DOHH2 (cell line): ENCODE measurements around the gene PACRG.

Experiments
- H3F3A ChIP-seq: fragments of 200-600 bp; sonication (generic), shearing (Covaris generic); 2 replicates; pipeline ENCODE4 v1.6.0; 2016; ENCODE audit warnings: antibody characterized with exemption, mild to moderate bottlenecking; ENCODE audit not compliant: control insufficient read depth, insufficient read depth
- H3K27ac ChIP-seq: fragments of 200-600 bp; sonication (generic); 2 replicates; pipeline ENCODE4 v1.5.1; 2014; ENCODE audit warnings: low read depth, mild to moderate bottlenecking, low read length, moderate library complexity
- H3K27me3 ChIP-seq: fragments of 200-600 bp; sonication (generic); 2 replicates; pipeline ENCODE4 v1.6.1; 2014; ENCODE audit warnings: mild to moderate bottlenecking, low read length, mixed read lengths; ENCODE audit not compliant: control insufficient read depth
- H3K36me3 ChIP-seq: fragments of 200-600 bp; sonication (generic); 2 replicates; pipeline ENCODE4 v1.6.1; 2014; ENCODE audit warnings: mild to moderate bottlenecking, low read length, moderate library complexity, mixed read lengths; ENCODE audit not compliant: control insufficient read depth
- H3K4me1 ChIP-seq: fragments of 200-600 bp; sonication (generic); 2 replicates; pipeline ENCODE4 v1.6.1; 2014; ENCODE audit warnings: mild to moderate bottlenecking, low read length, mixed read lengths; ENCODE audit not compliant: control insufficient read depth
- H3K4me2 ChIP-seq: fragments of 200-600 bp; sonication (generic); 2 replicates; pipeline ENCODE4 v1.6.0; 2014; ENCODE audit warnings: mild to moderate bottlenecking, low read length, moderate library complexity
- H3K4me3 ChIP-seq: fragments of 200-600 bp; sonication (generic); 2 replicates; pipeline ENCODE4 v1.5.1; 2014; ENCODE audit warnings: mild to moderate bottlenecking, low read length, mixed read lengths
- H3K79me2 ChIP-seq: fragments of 200-600 bp; sonication (generic); 2 replicates; pipeline ENCODE4 v1.6.1; 2014; ENCODE audit warnings: mild to moderate bottlenecking, low read length, mixed read lengths; ENCODE audit not compliant: control insufficient read depth
- H3K9me2 ChIP-seq: fragments of 200-600 bp; sonication (generic); replicated peaks from 2 replicates; pipeline ENCODE4 v1.6.1; 2014; ENCODE audit warnings: mild to moderate bottlenecking, low read length, mixed read lengths; ENCODE audit not compliant: control insufficient read depth
- H3K9me3 ChIP-seq: fragments of 200-600 bp; sonication (generic); 2 replicates; pipeline ENCODE4 v1.6.1; 2014; ENCODE audit warnings: antibody characterized with exemption, low read length, mixed read lengths; ENCODE audit not compliant: control insufficient read depth, insufficient read depth
- H4K20me1 ChIP-seq: fragments of 200-600 bp; sonication (generic); 2 replicates; pipeline ENCODE4 v1.6.0; 2014; ENCODE audit warnings: low read depth, mild to moderate bottlenecking, antibody characterized with exemption, low read length, moderate library complexity; ENCODE audit not compliant: control insufficient read depth, insufficient read depth
- CTCF ChIP-seq: fragments of 200-600 bp; sonication (generic); IDR thresholded peaks from one replicate; pipeline ENCODE4 v1.5.1; 2014; ENCODE audit warnings: antibody characterized with exemption, mild to moderate bottlenecking, low read depth, low read length; ENCODE audit not compliant: poor library complexity, severe bottlenecking
- EZH2phosphoT487 ChIP-seq: fragments of 200-600 bp; sonication (generic); IDR thresholded peaks from 2 replicates; pipeline ENCODE4 v1.6.1; 2017; ENCODE audit warnings: borderline replicate concordance, mild to moderate bottlenecking, antibody characterized with exemption, low read length, moderate library complexity, mixed read lengths

The PACRG gene

DNA sequence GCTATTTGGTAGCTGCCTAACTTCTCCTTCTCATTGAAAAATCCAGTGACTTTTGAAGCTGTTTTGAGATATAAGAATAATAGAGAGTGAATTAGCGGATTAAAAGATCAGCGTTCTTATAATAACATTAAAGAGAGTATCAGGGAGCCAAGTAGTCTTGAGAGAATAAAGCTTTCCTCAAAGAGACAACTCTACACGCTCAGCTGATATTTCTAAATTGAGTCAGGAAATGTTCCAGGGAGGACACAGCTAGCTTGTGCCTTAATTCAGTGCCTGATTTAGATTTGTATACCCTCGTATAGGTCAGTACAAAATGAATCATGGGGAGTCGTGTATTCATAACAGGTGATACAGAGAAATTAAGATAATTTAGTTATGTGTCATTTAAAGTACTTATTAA is 611.7 kb downstream of the PACRG start:
- TF ChIP-seq CTCF (no peak), EZH2phosphoT487 (no peak)
- Histone ChIP-seq H3K9me3 (no peaks in the 10 kb centered on the region), H3F3A (no peaks in the 10 kb centered on the region), H4K20me1 (no peaks in the 10 kb centered on the region), H3K27me3 (no peaks in the 10 kb centered on the region), H3K4me3 (no peak overlapping the region), H3K4me2 (no peak overlapping the region), H3K4me1 (no peaks in the 10 kb centered on the region), H3K79me2 (no peaks in the 10 kb centered on the region), H3K36me3 (no peaks in the 10 kb centered on the region), H3K9me2 (no peaks in the 10 kb centered on the region), H3K27ac (no peak overlapping the region)

DNA sequence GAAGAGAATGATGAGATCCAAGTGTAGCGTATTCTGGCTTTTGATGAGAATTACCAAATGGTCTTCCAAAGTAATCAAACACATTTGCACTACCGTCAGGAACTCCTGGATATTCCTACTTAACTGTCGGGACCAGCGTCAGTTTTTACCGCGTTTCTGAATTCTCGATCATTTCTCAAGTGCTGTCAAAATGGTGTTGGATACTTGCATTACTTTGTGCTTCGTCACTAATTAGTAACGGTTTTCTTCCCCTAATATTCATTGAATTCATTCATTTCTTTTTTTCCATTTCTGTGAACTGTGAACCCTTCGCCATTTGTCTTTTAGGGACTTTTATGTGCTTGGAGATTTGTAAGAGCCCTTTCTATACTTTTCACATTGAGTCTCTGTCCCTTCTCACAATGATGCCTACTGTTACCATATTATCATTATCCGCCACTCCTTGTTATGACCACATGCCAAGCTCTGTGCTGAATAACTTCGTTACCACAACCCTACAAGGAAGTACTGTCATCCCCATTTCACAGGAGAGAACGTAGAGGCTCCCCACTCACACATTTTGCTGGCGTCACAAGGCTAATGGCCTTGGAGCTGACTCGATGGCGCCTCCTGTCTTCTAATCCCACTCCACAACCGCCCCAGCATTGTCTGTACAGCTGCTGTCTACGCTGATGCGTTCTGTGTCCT is 612.6 kb downstream of the PACRG start:
- no peaks in the 10 kb centered on the region for H4K20me1 ChIP-seq
- TF ChIP-seq CTCF, result no peak
- TF ChIP-seq EZH2phosphoT487, result no peak
- H3K4me1 ChIP-seq, result no peaks in the 10 kb centered on the region
- H3K9me2 ChIP-seq, result no peaks in the 10 kb centered on the region
- H3F3A ChIP-seq, result no peaks in the 10 kb centered on the region
- H3K9me3 ChIP-seq, result no peaks in the 10 kb centered on the region
- H3K4me2 ChIP-seq, result no peak overlapping the region
- H3K4me3 ChIP-seq, result no peak overlapping the region
- no peak overlapping the region for H3K27ac ChIP-seq
- no peaks in the 10 kb centered on the region for H3K27me3 ChIP-seq
- no peaks in the 10 kb centered on the region for H3K79me2 ChIP-seq
- H3K36me3 ChIP-seq, result no peaks in the 10 kb centered on the region

GRCh38 chr6:163341224-163342061 is 613.7 kb downstream of the PACRG start:
- Histone ChIP-seq H4K20me1 (no peaks in the 10 kb centered on the region), H3K4me1 (no peaks in the 10 kb centered on the region), H3K9me2 (no peaks in the 10 kb centered on the region), H3F3A (no peaks in the 10 kb centered on the region), H3K27me3 (no peaks in the 10 kb centered on the region), H3K27ac (no peak overlapping the region), H3K36me3 (no peaks in the 10 kb centered on the region), H3K79me2 (no peaks in the 10 kb centered on the region), H3K4me3 (no peak overlapping the region), H3K9me3 (no peaks in the 10 kb centered on the region), H3K4me2 (no peak overlapping the region)
- no peak for TF ChIP-seq CTCF
- no peak for TF ChIP-seq EZH2phosphoT487
